ENCODE data around the gene RHEB.

RHEB gene

GRCh38 chr7:151451626-151452571 is 67.8 kb downstream of the RHEB start:
- Histone ChIP-seq H3K4me1 (no peaks in the 10 kb centered on the region), H3K79me2 (no peaks in the 10 kb centered on the region), H3K4me3 (ENCODE audit: low read depth, low read length) (no peak overlapping the region), H3K27ac (no peak overlapping the region), H3K27me3 (ENCODE audit: control insufficient read depth, insufficient read depth, low read length) (no peaks in the 10 kb centered on the region), H3K9ac (no peak overlapping the region), H2AFZ (no peak overlapping the region), H3K9me3 (ENCODE audit: control insufficient read depth, low read length) (no peaks in the 10 kb centered on the region), H3K4me2 (ENCODE audit: low read length) (no peak overlapping the region), H3K36me3 (ENCODE audit: control insufficient read depth, insufficient read depth, low read length) (no peaks in the 10 kb centered on the region)
- TF ChIP-seq CTCF (IDR thresholded peaks at IDR 0.05) = no peak

GRCh38 chr7:151451156-151451555 is 68.5 kb downstream of the RHEB start:
- no peak overlapping the region for H2AFZ ChIP-seq
- no peaks in the 10 kb centered on the region for H3K27me3 ChIP-seq (ENCODE audit: control insufficient read depth, insufficient read depth, low read length)
- no peaks in the 10 kb centered on the region for H3K36me3 ChIP-seq (ENCODE audit: control insufficient read depth, insufficient read depth, low read length)
- H3K4me3 ChIP-seq (ENCODE audit: low read depth, low read length) = no peak overlapping the region
- H3K9me3 ChIP-seq (ENCODE audit: control insufficient read depth, low read length) = no peaks in the 10 kb centered on the region
- H3K27ac ChIP-seq = no peak overlapping the region
- no peaks in the 10 kb centered on the region for H3K4me1 ChIP-seq
- H3K9ac ChIP-seq = no peak overlapping the region
- H3K79me2 ChIP-seq = no peaks in the 10 kb centered on the region
- TF ChIP-seq CTCF (IDR thresholded peaks at IDR 0.05) = no peak
- no peak overlapping the region for H3K4me2 ChIP-seq (ENCODE audit: low read length)

- TF ChIP-seq CTCF (IDR thresholded peaks at IDR 0.05) = no peak
- Histone ChIP-seq H3K27ac (no peak overlapping the region), H2AFZ (no peak overlapping the region), H3K9me3 (ENCODE audit: control insufficient read depth, low read length) (no peaks in the 10 kb centered on the region), H3K9ac (no peak overlapping the region), H3K4me3 (ENCODE audit: low read depth, low read length) (no peak overlapping the region), H3K36me3 (ENCODE audit: control insufficient read depth, insufficient read depth, low read length) (no peaks in the 10 kb centered on the region), H3K27me3 (ENCODE audit: control insufficient read depth, insufficient read depth, low read length) (no peaks in the 10 kb centered on the region), H3K79me2 (no peaks in the 10 kb centered on the region), H3K4me2 (ENCODE audit: low read length) (no peak overlapping the region), H3K4me1 (no peaks in the 10 kb centered on the region)
These were observed 69.7 kb downstream of the RHEB start for GRCh38 chr7:151449990-151450389.

DNA sequence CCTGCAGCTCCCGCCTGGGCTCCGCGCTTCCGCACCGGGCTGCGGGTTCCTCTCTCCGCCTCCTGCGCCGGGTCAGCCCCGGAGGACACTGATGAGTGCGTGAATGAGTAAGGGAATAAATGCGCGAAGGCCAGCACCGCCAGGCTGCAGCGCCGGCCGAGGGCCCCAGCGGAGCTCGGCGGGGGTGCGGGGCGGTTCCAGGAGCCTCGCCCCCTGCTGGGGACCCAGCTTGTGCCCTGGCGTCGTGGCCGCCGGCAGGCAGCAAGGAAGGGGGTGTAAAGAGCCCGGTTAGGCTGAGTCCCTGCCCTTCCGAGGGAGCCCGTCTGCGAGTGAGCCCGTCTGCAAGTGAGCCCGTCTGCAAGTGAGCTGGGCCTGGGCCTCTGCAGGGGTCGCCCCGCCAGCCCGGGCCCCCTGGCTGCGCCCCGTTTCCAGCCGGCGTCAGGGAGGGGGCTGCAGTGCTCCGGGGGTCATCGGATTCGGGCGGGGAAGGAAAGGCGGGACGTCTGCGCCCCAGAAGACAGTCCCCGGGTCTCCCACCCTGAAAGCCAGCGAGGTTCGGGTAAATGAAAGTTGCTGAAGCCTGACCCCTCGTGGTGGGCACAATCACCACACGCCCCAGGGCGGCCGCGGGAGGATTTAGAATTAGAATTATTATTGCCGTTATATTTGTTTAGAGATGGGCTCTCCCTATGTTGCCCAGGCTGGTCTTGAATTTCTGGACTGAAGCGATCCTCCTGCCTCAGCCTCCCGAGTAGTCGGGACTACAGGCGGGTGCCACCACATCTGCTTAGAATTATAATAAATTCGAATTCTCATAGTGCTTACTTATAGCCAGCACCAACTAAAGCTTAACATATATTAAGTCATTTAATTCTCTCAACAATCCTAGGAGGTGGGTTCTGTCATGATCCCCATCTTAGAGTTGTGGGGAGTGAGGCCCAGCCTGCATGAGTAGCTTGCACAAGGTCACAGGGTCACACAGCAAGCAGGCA is 71.1 kb downstream of the RHEB start:
- peak; percentile 82 for TF ChIP-seq CTCF (IDR thresholded peaks at IDR 0.05)
- no peaks in the 10 kb centered on the region for H3K9me3 ChIP-seq (ENCODE audit: control insufficient read depth, low read length)
- peak overlapping the region; percentile 93 for H3K4me2 ChIP-seq (ENCODE audit: low read length)
- H3K9ac ChIP-seq = no peak overlapping the region
- no peaks in the 10 kb centered on the region for H3K36me3 ChIP-seq (ENCODE audit: control insufficient read depth, insufficient read depth, low read length)
- H3K4me3 ChIP-seq (ENCODE audit: low read depth, low read length) = peak overlapping the region; percentile 57
- no peaks in the 10 kb centered on the region for H3K27me3 ChIP-seq (ENCODE audit: control insufficient read depth, insufficient read depth, low read length)
- no peaks in the 10 kb centered on the region for H3K79me2 ChIP-seq
- no peak overlapping the region for H3K27ac ChIP-seq
- peak overlapping the region; percentile 99 for H2AFZ ChIP-seq
- H3K4me1 ChIP-seq = no peaks in the 10 kb centered on the region
